Transverse colon (tissue), 4 donors: ENCODE measurements around the gene HEBP2.

Experiments
- EP300 ChIP-seq: sonication (generic); formaldehyde crosslinking; IDR thresholded peaks from one replicate; pipeline ENCODE4 v1.6.1; 2017; ENCODE audit warnings: antibody characterized with exemption, low read depth
- POLR2A ChIP-seq: fragments of 450-650 bp; IDR thresholded peaks from one replicate; pipeline ENCODE4 v1.6.1; 2016; ENCODE audit warnings: antibody characterized with exemption, mild to moderate bottlenecking, moderate library complexity
- POLR2AphosphoS5 ChIP-seq, 3 donors: sonication (generic); formaldehyde crosslinking; IDR thresholded peaks; one replicate each; pipeline ENCODE4 v1.6.1; 2016; ENCODE audit warnings: antibody characterized with exemption in 3 of 3
- TF ChIP-seq, protein P1 (sequence below), 5 experiments: fragments of 200-600 bp in 3 of 5; fragments of 450-650 bp in 2 of 5; sonication (generic) in 3 of 5; IDR thresholded peaks; 1 replicate in 2 of 5; 2 replicates in 3 of 5; pipeline ENCODE4 v1.5.1; 2016 to 2017; ENCODE audit warnings: antibody characterized with exemption in 5 of 5, inconsistent platforms in 3 of 5, mild to moderate bottlenecking in 2 of 5, moderate library complexity in 1 of 5

DNA sequence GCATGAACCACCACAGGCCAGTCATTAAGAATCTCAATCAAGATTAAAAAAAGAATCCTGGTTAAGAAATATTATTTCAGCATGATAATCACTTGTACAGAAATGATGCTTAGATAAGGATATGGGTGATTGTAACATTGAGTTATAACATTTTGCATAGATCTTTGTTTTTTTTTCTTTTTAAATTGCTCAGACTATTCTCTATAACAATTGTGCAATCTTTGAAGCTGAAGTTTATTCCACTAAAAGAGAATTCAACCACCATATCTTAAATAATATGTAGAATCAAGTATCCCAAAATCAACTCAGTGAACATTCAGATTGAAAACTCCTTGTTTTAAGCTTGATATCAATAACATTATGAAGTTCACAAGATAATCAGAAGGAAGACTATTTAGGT lies 27.0 kb upstream of the HEBP2 start:
- TF ChIP-seq POLR2AphosphoS5 (IDR thresholded peaks at IDR 0.05) (no peak), EP300 (no peak), POLR2A (no peak)
- TF ChIP-seq, protein P1, sequence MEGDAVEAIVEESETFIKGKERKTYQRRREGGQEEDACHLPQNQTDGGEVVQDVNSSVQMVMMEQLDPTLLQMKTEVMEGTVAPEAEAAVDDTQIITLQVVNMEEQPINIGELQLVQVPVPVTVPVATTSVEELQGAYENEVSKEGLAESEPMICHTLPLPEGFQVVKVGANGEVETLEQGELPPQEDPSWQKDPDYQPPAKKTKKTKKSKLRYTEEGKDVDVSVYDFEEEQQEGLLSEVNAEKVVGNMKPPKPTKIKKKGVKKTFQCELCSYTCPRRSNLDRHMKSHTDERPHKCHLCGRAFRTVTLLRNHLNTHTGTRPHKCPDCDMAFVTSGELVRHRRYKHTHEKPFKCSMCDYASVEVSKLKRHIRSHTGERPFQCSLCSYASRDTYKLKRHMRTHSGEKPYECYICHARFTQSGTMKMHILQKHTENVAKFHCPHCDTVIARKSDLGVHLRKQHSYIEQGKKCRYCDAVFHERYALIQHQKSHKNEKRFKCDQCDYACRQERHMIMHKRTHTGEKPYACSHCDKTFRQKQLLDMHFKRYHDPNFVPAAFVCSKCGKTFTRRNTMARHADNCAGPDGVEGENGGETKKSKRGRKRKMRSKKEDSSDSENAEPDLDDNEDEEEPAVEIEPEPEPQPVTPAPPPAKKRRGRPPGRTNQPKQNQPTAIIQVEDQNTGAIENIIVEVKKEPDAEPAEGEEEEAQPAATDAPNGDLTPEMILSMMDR (IDR thresholded peaks at IDR 0.05) = no peak
